ENCODE measurements around the gene TRPM2.

TRPM2 gene

GRCh38 chr21:44418108-44418875 is 64.9 kb downstream of the TRPM2 start:
- DNase-seq, result no peak

- DNase-seq, result no peak
Observed at GRCh38 chr21:44418876-44419230, 65.4 kb downstream of the TRPM2 start.

- no peak for DNase-seq
Observed at GRCh38 chr21:44419679-44420078, 66.3 kb downstream of the TRPM2 start.

GRCh38 chr21:44420416-44421205 is 67.2 kb downstream of the TRPM2 start:
- DNase-seq, result no peak

- no peak for DNase-seq
Observed at GRCh38 chr21:44421901-44422840, 68.8 kb downstream of the TRPM2 start.

- no peak for DNase-seq
Observed at GRCh38 chr21:44423312-44423821, 69.9 kb downstream of the TRPM2 start.

- DNase-seq, result no peak
Observed at GRCh38 chr21:44423941-44424607, 70.7 kb downstream of the TRPM2 start.

GRCh38 chr21:44424608-44425306 is 71.3 kb downstream of the TRPM2 start:
- DNase-seq, result no peak

- no peak for DNase-seq
Observed at GRCh38 chr21:44425307-44425894, 72.0 kb downstream of the TRPM2 start.

- DNase-seq, result no peak
Observed at GRCh38 chr21:44425895-44426662, 72.7 kb downstream of the TRPM2 start.

- DNase-seq, result no peak
Observed at GRCh38 chr21:44426663-44427191, 73.3 kb downstream of the TRPM2 start.

GRCh38 chr21:44427241-44428120 is 74.1 kb downstream of the TRPM2 start:
- DNase-seq, result no peak

GRCh38 chr21:44428281-44428960 is 75.0 kb downstream of the TRPM2 start:
- DNase-seq, result peak; percentile 45

- no peak for DNase-seq
Observed at GRCh38 chr21:44429894-44430293, 76.5 kb downstream of the TRPM2 start.

GRCh38 chr21:44431300-44431699 is 77.9 kb downstream of the TRPM2 start:
- no peak for DNase-seq

- DNase-seq, result no peak
Observed at GRCh38 chr21:44432841-44433790, 79.7 kb downstream of the TRPM2 start.

All from CD4-positive, alpha-beta T cell treated with Interleukin-21 for 1 hour (primary cell).